HEK293 (cell line): ENCODE data around the gene MTOR.

ENCODE experiments used
- FEZF1 ChIP-seq: fragments of 450-650 bp; formaldehyde crosslinking; IDR thresholded peaks from 2 replicates; pipeline ENCODE4 v1.5.1; 2016; ENCODE audit warnings: missing biosample characterization, missing genetic modification characterization
- ZNF654 ChIP-seq: fragments of 450-650 bp; formaldehyde crosslinking; IDR thresholded peaks from 2 replicates; pipeline ENCODE4 v1.5.1; 2016; ENCODE audit warnings: low read depth, missing biosample characterization, missing genetic modification characterization
- TF ChIP-seq, protein P1 (sequence below): fragments of 450-650 bp; formaldehyde crosslinking; IDR thresholded peaks from 2 replicates; pipeline ENCODE4 v1.5.1; 2016; ENCODE audit warnings: missing biosample characterization, missing genetic modification characterization

DNA sequence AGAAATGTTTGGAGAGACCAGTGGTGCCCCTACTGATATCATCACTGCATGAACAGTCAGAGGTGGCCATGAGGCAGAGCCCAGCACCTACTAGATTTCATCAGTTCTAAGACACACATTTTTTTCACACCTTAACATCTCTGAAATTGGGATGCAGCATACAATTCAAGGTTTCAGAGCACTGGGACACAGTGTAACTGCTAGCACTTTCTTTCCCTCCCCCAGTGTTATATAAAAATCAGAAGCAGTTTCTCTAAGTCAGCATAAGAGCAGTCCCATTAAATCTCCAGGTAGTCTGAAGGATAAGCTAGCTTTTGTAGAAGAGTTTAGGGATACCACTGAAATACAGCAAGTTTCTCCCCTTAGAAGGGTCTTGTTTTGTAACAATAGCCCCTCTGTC, 83.2 kb downstream of the MTOR start:
- TF ChIP-seq, protein P1, sequence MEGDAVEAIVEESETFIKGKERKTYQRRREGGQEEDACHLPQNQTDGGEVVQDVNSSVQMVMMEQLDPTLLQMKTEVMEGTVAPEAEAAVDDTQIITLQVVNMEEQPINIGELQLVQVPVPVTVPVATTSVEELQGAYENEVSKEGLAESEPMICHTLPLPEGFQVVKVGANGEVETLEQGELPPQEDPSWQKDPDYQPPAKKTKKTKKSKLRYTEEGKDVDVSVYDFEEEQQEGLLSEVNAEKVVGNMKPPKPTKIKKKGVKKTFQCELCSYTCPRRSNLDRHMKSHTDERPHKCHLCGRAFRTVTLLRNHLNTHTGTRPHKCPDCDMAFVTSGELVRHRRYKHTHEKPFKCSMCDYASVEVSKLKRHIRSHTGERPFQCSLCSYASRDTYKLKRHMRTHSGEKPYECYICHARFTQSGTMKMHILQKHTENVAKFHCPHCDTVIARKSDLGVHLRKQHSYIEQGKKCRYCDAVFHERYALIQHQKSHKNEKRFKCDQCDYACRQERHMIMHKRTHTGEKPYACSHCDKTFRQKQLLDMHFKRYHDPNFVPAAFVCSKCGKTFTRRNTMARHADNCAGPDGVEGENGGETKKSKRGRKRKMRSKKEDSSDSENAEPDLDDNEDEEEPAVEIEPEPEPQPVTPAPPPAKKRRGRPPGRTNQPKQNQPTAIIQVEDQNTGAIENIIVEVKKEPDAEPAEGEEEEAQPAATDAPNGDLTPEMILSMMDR (tag by site-specific recombination) = no peak
- TF ChIP-seq ZNF654 (tag by site-specific recombination) (no peak), FEZF1 (tag by site-specific recombination) (no peak; the same call in 1 of the 2 replicates)
